RWPE2 (cell line): ENCODE measurements around the gene ATOH8.

Source experiments
- ATAC-seq: fragments of 200-7000 bp; cut with Tn5 transposase; 3 replicates; pipeline ENCODE4 v1.9.1; 2021; ENCODE audit warnings: low read depth
- DNase-seq: peaks from one replicate; pipeline ENCODE4 v3.0.0-alpha.2; 2020; ENCODE audit warnings: low spot score
- H3K27ac ChIP-seq: fragments of 450-650 bp; 2 replicates; pipeline ENCODE4 v1.5.1; 2017; ENCODE audit warnings: mild to moderate bottlenecking; ENCODE audit not compliant: poor library complexity, severe bottlenecking
- H3K27me3 ChIP-seq: fragments of 250-450 bp; sonication (Bioruptor Pico); 2 replicates; pipeline ENCODE4 v1.5.1; 2021; ENCODE audit warnings: mild to moderate bottlenecking, moderate library complexity; ENCODE audit not compliant: insufficient read depth, poor library complexity, severe bottlenecking
- H3K36me3 ChIP-seq: fragments of 250-450 bp; sonication (Bioruptor Pico); 2 replicates; pipeline ENCODE4 v1.5.1; 2020; ENCODE audit warnings: low read depth, mild to moderate bottlenecking, moderate library complexity
- H3K4me1 ChIP-seq: fragments of 250-450 bp; sonication (Bioruptor Pico); 2 replicates; pipeline ENCODE4 v1.5.1; 2021; ENCODE audit warnings: mild to moderate bottlenecking, moderate library complexity; ENCODE audit not compliant: insufficient read depth, poor library complexity, severe bottlenecking
- H3K4me3 ChIP-seq: fragments of 250-450 bp; sonication (Bioruptor Pico); 2 replicates; pipeline ENCODE4 v1.5.1; 2021; ENCODE audit warnings: mild to moderate bottlenecking, moderate library complexity; ENCODE audit not compliant: severe bottlenecking
- H3K9me3 ChIP-seq: fragments of 250-450 bp; sonication (Bioruptor Pico); 2 replicates; pipeline ENCODE4 v1.5.1; 2021; ENCODE audit warnings: mild to moderate bottlenecking, moderate library complexity; ENCODE audit not compliant: severe bottlenecking
- CTCF ChIP-seq: fragments of 450-650 bp; IDR thresholded peaks from one replicate; pipeline ENCODE4 v1.5.1; 2017; ENCODE audit warnings: mild to moderate bottlenecking, moderate library complexity; ENCODE audit not compliant: poor library complexity, severe bottlenecking

Gene ATOH8

GRCh38 chr2:85802354-85803103 is 48.7 kb downstream of the ATOH8 start:
- Histone ChIP-seq H3K27ac (no peak overlapping the region), H3K27me3 (no peaks in the 10 kb centered on the region), H3K9me3 (peaks cover 1% of the 10 kb centered on the region), H3K4me1 (no peaks in the 10 kb centered on the region), H3K4me3 (no peak overlapping the region), H3K36me3 (no peaks in the 10 kb centered on the region)
- DNase-seq: no peak
- no peak for ATAC-seq
- no peak for TF ChIP-seq CTCF

- Histone ChIP-seq H3K36me3 (no peaks in the 10 kb centered on the region), H3K27me3 (no peaks in the 10 kb centered on the region), H3K27ac (no peak overlapping the region), H3K9me3 (peaks cover 1% of the 10 kb centered on the region), H3K4me1 (no peaks in the 10 kb centered on the region), H3K4me3 (no peak overlapping the region)
- ATAC-seq (no peak), DNase-seq (no peak)
- TF ChIP-seq CTCF: no peak
Measured at GRCh38 chr2:85803704-85804425, 50.1 kb downstream of the ATOH8 start.

- H3K9me3 ChIP-seq: peaks cover 1% of the 10 kb centered on the region
- no peaks in the 10 kb centered on the region for H3K27me3 ChIP-seq
- no peaks in the 10 kb centered on the region for H3K36me3 ChIP-seq
- ATAC-seq: no peak
- no peak overlapping the region for H3K4me3 ChIP-seq
- no peaks in the 10 kb centered on the region for H3K4me1 ChIP-seq
- H3K27ac ChIP-seq: no peak overlapping the region
- no peak for DNase-seq
- peak; percentile 52 for TF ChIP-seq CTCF
Measured at GRCh38 chr2:85804583-85804982, 50.8 kb downstream of the ATOH8 start.

GRCh38 chr2:85806358-85807118 is 52.7 kb downstream of the ATOH8 start:
- Histone ChIP-seq H3K9me3 (peaks cover 1% of the 10 kb centered on the region), H3K36me3 (no peaks in the 10 kb centered on the region), H3K27me3 (no peaks in the 10 kb centered on the region), H3K27ac (no peak overlapping the region), H3K4me1 (no peaks in the 10 kb centered on the region), H3K4me3 (no peak overlapping the region)
- TF ChIP-seq CTCF: no peak
- ATAC-seq (no peak), DNase-seq (no peak)
